Mucosa of descending colon (tissue), 3 donors: ENCODE data around the gene PRRC2B. TPM values are rescaled to one million over a fixed set of nuclear protein-coding genes. Genes with fewer than 3 reads are reported as not detected.

Experiments used
- ATAC-seq: fragments of 200-7000 bp; cut with Tn5 transposase; one replicate; pipeline ENCODE4 v1.9.1; 2020; ENCODE audit warnings: mild to moderate bottlenecking, moderate library complexity
- DNase-seq, 3 donors: peaks; one replicate each; pipeline ENCODE4 v3.0.0-alpha.2; 2020
- H3K36me3 ChIP-seq: fragments of 200-600 bp; one replicate; pipeline ENCODE4 v1.8.0; 2021; ENCODE audit warnings: low read depth, mild to moderate bottlenecking
- H3K4me1 ChIP-seq: fragments of 200-600 bp; one replicate; pipeline ENCODE4 v1.8.0; 2021; ENCODE audit warnings: low read depth, mild to moderate bottlenecking
- H3K4me3 ChIP-seq: fragments of 200-600 bp; one replicate; pipeline ENCODE4 v1.8.0; 2021; ENCODE audit warnings: mild to moderate bottlenecking
- H3K9me3 ChIP-seq: fragments of 200-600 bp; one replicate; pipeline ENCODE4 v1.8.0; 2021; ENCODE audit warnings: mild to moderate bottlenecking
- intact Hi-C, 2 donors: fragments of 100-400 bp; cut with DNase I in 1 of 2; cut with micrococcal nuclease in 1 of 2; formaldehyde crosslinking; loops; one replicate each; pipeline versions ENCODE4 v1.11.0 to v1.11.1; 2022; cut with DNase I, micrococcal nuclease
- total RNA-seq, 3 donors: library from RNA; stranded (reverse); fragmentation: NEBNext Ultra II Directional in 2 of 3; extraction: Animal tissue kit (Norgen Biotek cat#: 25700) in 2 of 3; gene quantifications; one replicate each; pipeline versions ENCODE4 v1.2.1 to v1.2.4, GENCODE V29; 2021 to 2023
- TF ChIP-seq, protein P1 (sequence below): fragments of 200-600 bp; IDR thresholded peaks from one replicate; pipeline ENCODE4 v1.8.0; 2022; ENCODE audit warnings: antibody characterized with exemption, mild to moderate bottlenecking
- donor health status: DM: no; HTN: no; CAD: no; lungs with moderate emphysema.
- donor health status: DM: no; HTN: no; CAD: no.
- donor health status: DM: no; HTN: yes; CAD: no.

The PRRC2B gene
- total RNA-seq, 3 donors from 2014 or later: 105 to 175 (median 113) TPM

DNA sequence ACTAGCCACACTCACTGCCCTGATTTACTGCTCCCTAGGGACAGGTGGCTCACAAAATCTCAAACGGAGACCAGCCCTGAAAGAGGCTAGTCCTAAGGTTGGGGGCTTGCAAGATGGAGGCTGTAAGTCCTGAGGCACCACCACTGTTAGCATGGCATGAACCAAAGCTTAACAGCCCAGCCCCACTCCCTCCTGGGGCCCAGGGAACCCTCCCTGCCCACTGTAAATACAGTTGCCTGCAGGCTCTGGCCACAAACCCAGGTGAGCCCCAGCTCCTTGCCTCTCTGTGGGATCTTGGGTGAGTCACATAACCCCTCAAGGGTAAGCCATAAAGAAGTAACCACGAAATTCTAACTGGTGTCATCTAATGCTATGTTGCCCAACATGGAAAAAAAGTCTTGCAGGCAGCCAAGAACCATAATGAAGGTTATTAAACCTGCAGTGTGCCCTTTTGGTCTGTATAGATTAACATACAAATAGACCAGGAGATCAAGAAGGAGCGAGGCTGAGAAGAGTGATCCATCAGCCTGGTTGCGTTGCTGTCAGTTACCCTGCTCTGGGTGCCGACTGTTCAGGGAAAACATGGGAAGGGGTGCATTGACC is 107.2 kb downstream of the PRRC2B start:
- Histone ChIP-seq H3K9me3 (no peaks in the 10 kb centered on the region), H3K4me1 (peaks cover 26% of the 10 kb centered on the region), H3K4me3 (no peak overlapping the region), H3K36me3 (peaks cover 3% of the 10 kb centered on the region)
- TF ChIP-seq, protein P1, sequence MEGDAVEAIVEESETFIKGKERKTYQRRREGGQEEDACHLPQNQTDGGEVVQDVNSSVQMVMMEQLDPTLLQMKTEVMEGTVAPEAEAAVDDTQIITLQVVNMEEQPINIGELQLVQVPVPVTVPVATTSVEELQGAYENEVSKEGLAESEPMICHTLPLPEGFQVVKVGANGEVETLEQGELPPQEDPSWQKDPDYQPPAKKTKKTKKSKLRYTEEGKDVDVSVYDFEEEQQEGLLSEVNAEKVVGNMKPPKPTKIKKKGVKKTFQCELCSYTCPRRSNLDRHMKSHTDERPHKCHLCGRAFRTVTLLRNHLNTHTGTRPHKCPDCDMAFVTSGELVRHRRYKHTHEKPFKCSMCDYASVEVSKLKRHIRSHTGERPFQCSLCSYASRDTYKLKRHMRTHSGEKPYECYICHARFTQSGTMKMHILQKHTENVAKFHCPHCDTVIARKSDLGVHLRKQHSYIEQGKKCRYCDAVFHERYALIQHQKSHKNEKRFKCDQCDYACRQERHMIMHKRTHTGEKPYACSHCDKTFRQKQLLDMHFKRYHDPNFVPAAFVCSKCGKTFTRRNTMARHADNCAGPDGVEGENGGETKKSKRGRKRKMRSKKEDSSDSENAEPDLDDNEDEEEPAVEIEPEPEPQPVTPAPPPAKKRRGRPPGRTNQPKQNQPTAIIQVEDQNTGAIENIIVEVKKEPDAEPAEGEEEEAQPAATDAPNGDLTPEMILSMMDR: no peak
- intact Hi-C loops: no loop called here
- no peak for ATAC-seq
- DNase-seq: no peak

DNA sequence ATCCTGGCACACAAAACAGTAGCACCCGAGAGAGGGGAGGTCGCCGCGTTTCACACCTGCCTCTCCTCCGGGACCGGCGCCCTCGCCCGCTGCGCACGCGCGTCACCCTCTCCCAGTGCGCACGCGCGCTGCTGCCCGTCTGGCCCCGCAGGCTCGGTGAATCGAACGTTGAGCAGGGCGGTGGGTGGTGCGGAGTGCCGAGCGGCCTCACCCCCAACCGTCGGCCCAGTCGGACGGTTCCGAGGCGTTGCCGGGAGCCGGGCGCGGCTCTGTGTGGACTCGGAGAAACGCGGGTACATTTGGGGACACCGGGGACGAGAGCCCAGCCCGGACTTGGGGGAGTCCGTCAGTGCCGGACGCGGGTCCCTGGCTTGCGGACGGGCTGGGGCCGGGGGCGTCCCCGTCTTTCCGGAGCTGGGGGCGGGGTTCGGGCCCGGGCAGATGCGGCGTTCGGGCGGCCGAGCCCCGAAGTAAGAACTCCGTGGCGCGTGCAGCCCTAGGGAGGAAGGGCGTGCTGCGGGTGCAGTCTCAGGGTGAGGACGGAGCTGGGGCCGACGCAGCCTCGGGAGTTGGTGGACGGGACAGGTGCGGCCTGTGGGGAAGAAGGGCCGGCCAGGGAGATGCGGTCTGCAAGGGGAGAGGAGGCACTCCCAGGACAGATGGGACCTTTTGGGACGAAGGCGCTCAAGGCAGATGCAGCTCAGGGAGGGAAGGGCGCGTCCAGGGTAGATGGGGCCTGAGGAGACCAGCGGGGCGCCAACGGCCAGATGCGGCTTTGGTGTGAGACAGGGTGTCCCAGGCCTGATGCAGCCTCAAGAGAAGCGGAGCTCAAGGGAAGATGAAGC is 109.1 kb downstream of the PRRC2B start, which contains the start of gene POMT1:
Gene POMT1, plus strand, starts transcription at position 138 of the 845 bp plus-strand sequence. CDS start 1,301 bp downstream, outside the sequence.
- intact Hi-C loops: no loop called here
- Histone ChIP-seq H3K4me1 (peaks cover 26% of the 10 kb centered on the region), H3K4me3 (peak within 1 kb of the TSS; percentile 67), H3K9me3 (no peaks in the 10 kb centered on the region), H3K36me3 (peaks cover 3% of the 10 kb centered on the region)
- TF ChIP-seq, protein P1: no peak
- peak; percentile 86 to 93 (median 91) for DNase-seq
- peak; percentile 95 for ATAC-seq

GRCh38 chr9:131503626-131504465 is 110.0 kb downstream of the PRRC2B start:
- peak; percentile 12 for ATAC-seq
- TF ChIP-seq, protein P1: no peak
- peaks cover 26% of the 10 kb centered on the region for H3K4me1 ChIP-seq
- H3K36me3 ChIP-seq: no peaks in the 10 kb centered on the region
- H3K4me3 ChIP-seq: peak overlapping the region; percentile 67
- intact Hi-C loops: no loop called here
- DNase-seq: peak in 2 of 3 donors; percentile 23 to 44
- H3K9me3 ChIP-seq: no peaks in the 10 kb centered on the region

DNA sequence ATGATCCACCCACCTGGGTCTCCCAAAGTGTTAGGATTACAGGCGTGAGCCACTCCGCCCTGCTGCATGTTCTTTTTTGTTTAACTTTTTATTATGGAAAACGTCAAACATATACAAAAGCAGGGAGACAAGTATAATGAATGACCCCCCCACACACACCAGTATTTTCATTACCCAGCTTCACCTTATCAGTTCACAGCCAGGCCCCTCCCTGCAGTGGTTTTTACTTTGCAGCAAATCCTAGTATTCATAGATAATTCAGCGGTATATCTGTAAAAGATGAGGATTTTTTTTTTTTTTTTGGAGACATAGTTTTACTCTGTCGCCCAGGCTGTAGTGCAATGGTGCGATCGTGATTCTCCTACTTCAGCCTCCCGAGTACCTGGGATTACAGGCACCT is 111.1 kb downstream of the PRRC2B start:
- ATAC-seq: no peak
- TF ChIP-seq, protein P1: no peak
- intact Hi-C loops: no loop called here
- H3K9me3 ChIP-seq: no peaks in the 10 kb centered on the region
- peaks cover 26% of the 10 kb centered on the region for H3K4me1 ChIP-seq
- no peak for DNase-seq
- no peaks in the 10 kb centered on the region for H3K36me3 ChIP-seq
- H3K4me3 ChIP-seq: no peak overlapping the region

- intact Hi-C loops: no loop called here
- TF ChIP-seq, protein P1: no peak
- H3K36me3 ChIP-seq: no peaks in the 10 kb centered on the region
- H3K4me3 ChIP-seq: no peak overlapping the region
- ATAC-seq (no peak), DNase-seq (no peak)
- no peaks in the 10 kb centered on the region for H3K9me3 ChIP-seq
- no peaks in the 10 kb centered on the region for H3K4me1 ChIP-seq
Measured at GRCh38 chr9:131511416-131511815, 117.5 kb downstream of the PRRC2B start.
